Adrenal gland (tissue), 5 donors: ENCODE data around the gene LMX1B.

Source experiments
- CTCF ChIP-seq, 6 experiments: fragments of 450-650 bp in 4 of 6; fragments of 200-600 bp in 2 of 6; sonication (generic) in 1 of 6; IDR thresholded peaks; 1 replicate in 5 of 6; 2 replicates in 1 of 6; pipeline versions ENCODE4 v1.5.1 to v1.8.0; 2016 to 2021; ENCODE audit warnings: antibody characterized with exemption in 6 of 6, mild to moderate bottlenecking in 2 of 6, moderate library complexity in 1 of 6
- POLR2A ChIP-seq, 2 donors: fragments of 450-650 bp; IDR thresholded peaks; one replicate each; pipeline ENCODE4 v1.6.1; 2017; ENCODE audit warnings: antibody characterized with exemption in 2 of 2, mild to moderate bottlenecking in 2 of 2, moderate library complexity in 1 of 2
- donor health status: DM: no; HTN: no; CAD: no.

DNA sequence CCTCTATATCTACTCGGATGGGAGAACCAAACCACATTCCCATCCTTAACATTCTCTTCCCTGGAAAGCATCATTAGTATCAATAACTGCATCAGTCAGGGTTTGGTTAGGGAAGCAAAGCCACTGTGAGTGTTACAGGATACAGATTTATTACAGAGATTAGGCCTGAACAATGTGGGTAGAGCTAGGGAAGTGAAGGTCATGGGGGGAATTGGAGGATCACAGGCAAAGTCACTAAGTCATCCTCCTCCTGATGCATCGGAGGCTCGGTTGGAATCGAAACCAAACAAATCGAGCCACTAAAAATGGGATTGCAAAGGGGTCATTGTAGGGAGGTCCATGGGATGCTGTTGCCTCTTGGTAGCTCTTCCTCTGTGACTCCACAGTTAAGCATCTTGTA lies 129.3 kb downstream of the LMX1B start:
- TF ChIP-seq CTCF (IDR thresholded peaks at IDR 0.05) = no peak
- no peak for TF ChIP-seq POLR2A (IDR thresholded peaks at IDR 0.05)
